ENCODE data around the gene ACSL3.

ACSL3 gene

GRCh38 chr2:222872551-222872950, 11.7 kb downstream of the ACSL3 start:
- Histone ChIP-seq H3K4me1 (ENCODE audit: control insufficient read depth, low read length) (peaks cover 31% of the 10 kb centered on the region), H3K9me3 (ENCODE audit: control insufficient read depth, insufficient read depth, low read length) (no peaks in the 10 kb centered on the region), H3K4me3 (ENCODE audit: low read length) (no peak overlapping the region), H3K4me2 (ENCODE audit: low read length) (no peak overlapping the region), H3K79me2 (ENCODE audit: control insufficient read depth, low read length) (peaks cover 100% of the 10 kb centered on the region), H4K20me1 (ENCODE audit: control insufficient read depth, insufficient read depth, low read depth, low read length) (peaks cover 29% of the 10 kb centered on the region; the same call in 1 of the 2 replicates), H3F3A (ENCODE audit: control insufficient read depth, insufficient read depth) (no peaks in the 10 kb centered on the region), H3K9me2 (replicated peaks; ENCODE audit: control insufficient read depth, low read length) (no peaks in the 10 kb centered on the region), H3K27me3 (ENCODE audit: control insufficient read depth, low read length) (no peaks in the 10 kb centered on the region), H3K27ac (ENCODE audit: low read depth, low read length) (no peak overlapping the region), H3K36me3 (ENCODE audit: control insufficient read depth, low read length) (no peaks in the 10 kb centered on the region)
- TF ChIP-seq EZH2phosphoT487 (IDR thresholded peaks at IDR 0.05; ENCODE audit: borderline replicate concordance, low read length) (no peak), CTCF (IDR thresholded peaks at IDR 0.05; ENCODE audit: low read depth, low read length, poor library complexity, severe bottlenecking) (no peak)

- no peak overlapping the region for H3K4me2 ChIP-seq (ENCODE audit: low read length)
- H3K9me3 ChIP-seq (ENCODE audit: control insufficient read depth, insufficient read depth, low read length), result no peaks in the 10 kb centered on the region
- 0 out of 2 replicates have a peak, but pooled peaks cover 7% of the 10 kb centered on the region for H3K4me1 ChIP-seq (ENCODE audit: control insufficient read depth, low read length)
- peaks cover 100% of the 10 kb centered on the region for H3K79me2 ChIP-seq (ENCODE audit: control insufficient read depth, low read length)
- H3K36me3 ChIP-seq (ENCODE audit: control insufficient read depth, low read length), result no peaks in the 10 kb centered on the region
- H3K27ac ChIP-seq (ENCODE audit: low read depth, low read length), result no peak overlapping the region
- no peaks in the 10 kb centered on the region for H3K9me2 ChIP-seq (replicated peaks; ENCODE audit: control insufficient read depth, low read length)
- no peaks in the 10 kb centered on the region for H3F3A ChIP-seq (ENCODE audit: control insufficient read depth, insufficient read depth)
- no peak overlapping the region for H3K4me3 ChIP-seq (ENCODE audit: low read length)
- H3K27me3 ChIP-seq (ENCODE audit: control insufficient read depth, low read length), result no peaks in the 10 kb centered on the region
- H4K20me1 ChIP-seq (ENCODE audit: control insufficient read depth, insufficient read depth, low read depth, low read length), result peaks cover 21% of the 10 kb centered on the region; the same call in 1 of the 2 replicates
- TF ChIP-seq CTCF (IDR thresholded peaks at IDR 0.05; ENCODE audit: low read depth, low read length, poor library complexity, severe bottlenecking) (no peak), EZH2phosphoT487 (IDR thresholded peaks at IDR 0.05; ENCODE audit: borderline replicate concordance, low read length) (no peak)
Observed at GRCh38 chr2:222875482-222875881, 14.6 kb downstream of the ACSL3 start.

GRCh38 chr2:222876947-222877346, 16.1 kb downstream of the ACSL3 start:
- TF ChIP-seq CTCF (IDR thresholded peaks at IDR 0.05; ENCODE audit: low read depth, low read length, poor library complexity, severe bottlenecking) (no peak), EZH2phosphoT487 (IDR thresholded peaks at IDR 0.05; ENCODE audit: borderline replicate concordance, low read length) (no peak)

More at GRCh38 chr2:222876947-222877346, 16.1 kb downstream of the ACSL3 start:
- Histone ChIP-seq H4K20me1 (ENCODE audit: control insufficient read depth, insufficient read depth, low read depth, low read length) (peaks cover 16% of the 10 kb centered on the region; the same call in 1 of the 2 replicates), H3F3A (ENCODE audit: control insufficient read depth, insufficient read depth) (no peaks in the 10 kb centered on the region), H3K27me3 (ENCODE audit: control insufficient read depth, low read length) (no peaks in the 10 kb centered on the region), H3K79me2 (ENCODE audit: control insufficient read depth, low read length) (peaks cover 99% of the 10 kb centered on the region), H3K36me3 (ENCODE audit: control insufficient read depth, low read length) (no peaks in the 10 kb centered on the region), H3K9me2 (replicated peaks; ENCODE audit: control insufficient read depth, low read length) (no peaks in the 10 kb centered on the region), H3K4me1 (ENCODE audit: control insufficient read depth, low read length) (0 out of 2 replicates have a peak, but pooled peaks cover 7% of the 10 kb centered on the region), H3K4me2 (ENCODE audit: low read length) (no peak overlapping the region), H3K27ac (ENCODE audit: low read depth, low read length) (no peak overlapping the region), H3K4me3 (ENCODE audit: low read length) (no peak overlapping the region), H3K9me3 (ENCODE audit: control insufficient read depth, insufficient read depth, low read length) (no peaks in the 10 kb centered on the region)

All from DOHH2 (cell line).